K562 (cell line): Measurements from ENCODE around the gene NUDT22. TPM values are rescaled to one million over a fixed set of nuclear protein-coding genes. Genes with fewer than 3 reads are reported as not detected.
A peak's percentile ranks its signal among the peaks of the same experiment; 100 is the strongest.

Experiments used
- E2F3 ChIP-seq: fragments of 250-450 bp; sonication (Bioruptor Pico); IDR thresholded peaks from 2 replicates; pipeline ENCODE4 v1.4.0; 2020; ENCODE audit warnings: mild to moderate bottlenecking
- GABPA ChIP-seq: fragments of 200-800 bp; sonication (Bioruptor generic); conservative IDR thresholded peaks from 2 replicates; pipeline ENCODE4 v1.6.1; 2016; ENCODE audit warnings: low read depth, missing genetic modification characterization, missing compliant biosample characterization
- ILK ChIP-seq: fragments of 450-650 bp; IDR thresholded peaks from 2 replicates; pipeline ENCODE4 v1.6.1; 2016; ENCODE audit warnings: missing genetic modification characterization, low read depth, mild to moderate bottlenecking, missing compliant biosample characterization, moderate library complexity, borderline replicate concordance
- JUND ChIP-seq, 2 experiments: IDR thresholded peaks; 2 replicates in 1 of 2; 3 replicates in 1 of 2; pipeline ENCODE4 v1.6.1; 2011; ENCODE audit warnings: borderline replicate concordance in 2 of 2, low read depth in 2 of 2, low read length in 2 of 2, improper control_type of control experiment in 1 of 2, missing biosample characterization in 1 of 2, missing genetic modification characterization in 1 of 2, missing genetic modification reagents in 1 of 2
- KHSRP ChIP-seq: fragments of 450-650 bp; IDR thresholded peaks from 2 replicates; pipeline ENCODE4 v1.6.1; 2017
- KLF10 ChIP-seq: fragments of 250-450 bp; sonication (Bioruptor Pico); IDR thresholded peaks from 2 replicates; pipeline ENCODE4 v1.6.1; 2021; ENCODE audit warnings: matching md5 sums
- KLF13 ChIP-seq: fragments of 450-650 bp; IDR thresholded peaks from 2 replicates; pipeline ENCODE4 v1.6.1; 2016; ENCODE audit warnings: missing genetic modification characterization, low read depth, mild to moderate bottlenecking, missing compliant biosample characterization, moderate library complexity, borderline replicate concordance
- NCOA6 ChIP-seq: fragments of 450-650 bp; IDR thresholded peaks from 2 replicates; pipeline ENCODE4 v1.6.1; 2017; ENCODE audit warnings: mild to moderate bottlenecking
- SAFB ChIP-seq: fragments of 200-400 bp; formaldehyde crosslinking; IDR thresholded peaks from 2 replicates; pipeline ENCODE4 v1.6.1; 2017; ENCODE audit warnings: low read depth, low read length, borderline replicate concordance
- STAT5A ChIP-seq: IDR thresholded peaks from 2 replicates; pipeline ENCODE4 v1.6.1; 2012; ENCODE audit warnings: low read length, inconsistent platforms, borderline replicate concordance
- ZC3H8 ChIP-seq: fragments of 450-650 bp; IDR thresholded peaks from 2 replicates; pipeline ENCODE4 v1.6.1; 2017
- ZNF592 ChIP-seq: fragments of 450-650 bp; IDR thresholded peaks from 2 replicates; pipeline ENCODE4 v1.6.1; 2017; ENCODE audit warnings: antibody characterized with exemption, mild to moderate bottlenecking
- polyA plus RNA-seq, 8 experiments: library from polyadenylated mRNA; depleted of rRNA in 4 of 8; stranded (reverse) in 5 of 8; unstranded in 3 of 8; fragments of >200 nt; fragmentation: Nextera tagmentation in 2 of 8; fragmentation: Illumina TruSeq in 1 of 8; extraction: Ambion mirVana in 2 of 8; extraction: Trizol in 1 of 8; gene quantifications; 2 replicates each; pipeline versions ENCODE4 v1.2.1 to v1.2.3, GENCODE V29; 2011 to 2014; ENCODE audit warnings: inconsistent platforms in 1 of 8, missing spikeins in 1 of 8
- total RNA-seq, 7 experiments: library from RNA; depleted of rRNA in 6 of 7; stranded (reverse); fragments of >200 nt in 6 of 7; fragmentation: Illumina TruSeq in 2 of 7; extraction: Trizol in 2 of 7; gene quantifications; 2 replicates each; pipeline versions ENCODE4 v1.2.1 to v1.2.3, GENCODE V29; 2011 to 2021; ENCODE audit warnings: low replicate concordance in 1 of 7
- TF ChIP-seq, protein P1 (sequence below): fragments of 250-450 bp; sonication (Bioruptor Pico); IDR thresholded peaks from 2 replicates; pipeline ENCODE4 v1.5.0; 2021; ENCODE audit warnings: mild to moderate bottlenecking, moderate library complexity
- TF ChIP-seq, protein P2 (sequence below): sonication (generic); formaldehyde crosslinking; IDR thresholded peaks from 2 replicates; pipeline ENCODE4 v1.8.0; 2023; ENCODE audit warnings: missing genetic modification reagents, mild to moderate bottlenecking, borderline replicate concordance

NUDT22 gene
- total and polyA plus RNA-seq, 9 of the 15 experiments (the other 6 are each of a cell fraction or from before 2014, with no cell fraction given) = 6.3 to 92.6 (median 37.4) TPM

DNA sequence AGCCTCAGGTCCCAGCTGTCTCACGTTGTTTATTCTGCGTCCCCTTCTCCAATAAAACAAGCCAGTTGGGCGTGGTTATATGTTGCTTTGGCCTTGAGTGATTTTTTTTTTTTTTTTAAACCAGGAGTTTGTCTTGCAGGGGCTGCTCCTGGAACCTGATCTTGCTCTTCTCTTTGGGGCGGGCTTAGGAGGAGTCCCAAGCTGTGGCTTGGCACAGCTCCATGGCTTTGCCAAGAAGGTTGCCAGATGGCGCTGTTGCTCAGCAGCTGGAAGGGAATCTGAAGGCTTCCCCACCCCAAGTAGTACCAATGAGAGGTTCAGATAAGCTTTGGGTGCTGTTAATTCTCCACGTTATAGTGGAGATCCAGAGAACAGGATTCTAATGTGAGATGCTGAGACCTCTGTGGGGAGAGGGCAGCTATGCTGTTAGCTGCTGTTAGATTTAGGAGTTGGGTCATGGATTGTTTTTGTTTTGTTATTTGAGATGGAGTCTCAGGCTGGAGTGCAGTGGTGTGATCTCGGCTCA, 21.5 kb upstream of the NUDT22 start (continued):
- TF ChIP-seq, protein P1, sequence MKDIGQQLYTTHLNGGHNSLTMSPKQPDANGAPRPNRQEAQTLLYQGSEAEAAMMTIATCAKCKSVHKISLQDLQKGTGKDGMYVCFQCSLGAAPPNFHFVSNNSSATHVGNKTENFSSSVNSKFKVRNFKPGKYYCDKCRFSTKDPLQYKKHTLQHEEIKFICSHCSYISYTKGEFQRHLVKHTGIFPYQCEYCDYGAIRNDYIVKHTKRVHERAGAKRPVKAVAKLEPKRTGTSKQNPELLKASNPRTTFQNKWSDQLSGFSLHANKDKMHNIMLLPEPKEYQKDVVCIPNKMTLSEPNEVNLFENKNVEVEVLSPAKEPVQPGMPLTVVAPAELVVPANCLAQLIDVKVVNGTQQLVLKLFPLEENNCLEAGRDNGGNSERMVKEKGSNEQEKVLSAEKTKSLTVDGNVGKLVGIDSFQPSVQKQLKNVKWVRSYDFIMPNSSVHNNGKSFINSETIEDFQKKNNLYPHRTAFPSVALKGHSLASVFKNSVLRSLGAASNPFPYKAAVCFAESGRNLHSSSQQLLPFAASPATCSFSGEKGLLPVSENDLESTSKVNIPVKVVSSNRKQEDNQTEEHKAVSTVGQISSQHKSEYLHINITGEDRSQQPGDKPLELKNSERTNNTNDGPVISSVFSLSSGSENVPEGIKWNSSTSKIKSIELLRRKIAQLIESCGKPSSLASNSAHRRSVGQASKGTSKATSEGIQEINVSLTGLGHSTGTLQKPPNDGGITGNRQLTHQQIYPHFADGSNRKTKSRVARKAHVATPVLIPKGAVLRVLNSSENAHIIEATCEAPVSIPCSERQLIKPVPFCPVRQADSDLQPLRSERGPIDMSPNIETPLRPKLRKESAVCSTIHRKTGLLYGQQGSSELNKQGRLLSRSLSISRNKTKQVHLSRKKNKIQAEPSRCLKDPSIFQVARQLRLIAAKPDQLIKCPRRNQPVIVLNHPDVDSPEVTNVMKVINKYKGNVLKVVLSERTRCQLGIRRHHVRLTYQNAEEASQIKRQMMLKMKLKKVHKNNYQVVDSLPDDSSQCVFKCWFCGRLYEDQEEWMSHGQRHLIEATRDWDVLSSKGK (CRISPR knock-in tag) = no peak
- no peak for TF ChIP-seq E2F3 (CRISPR knock-in tag)
- TF ChIP-seq STAT5A = peak; percentile 22; the same call in 1 of the 2 replicates
- no peak for TF ChIP-seq ILK (tag)
- TF ChIP-seq, protein P2, sequence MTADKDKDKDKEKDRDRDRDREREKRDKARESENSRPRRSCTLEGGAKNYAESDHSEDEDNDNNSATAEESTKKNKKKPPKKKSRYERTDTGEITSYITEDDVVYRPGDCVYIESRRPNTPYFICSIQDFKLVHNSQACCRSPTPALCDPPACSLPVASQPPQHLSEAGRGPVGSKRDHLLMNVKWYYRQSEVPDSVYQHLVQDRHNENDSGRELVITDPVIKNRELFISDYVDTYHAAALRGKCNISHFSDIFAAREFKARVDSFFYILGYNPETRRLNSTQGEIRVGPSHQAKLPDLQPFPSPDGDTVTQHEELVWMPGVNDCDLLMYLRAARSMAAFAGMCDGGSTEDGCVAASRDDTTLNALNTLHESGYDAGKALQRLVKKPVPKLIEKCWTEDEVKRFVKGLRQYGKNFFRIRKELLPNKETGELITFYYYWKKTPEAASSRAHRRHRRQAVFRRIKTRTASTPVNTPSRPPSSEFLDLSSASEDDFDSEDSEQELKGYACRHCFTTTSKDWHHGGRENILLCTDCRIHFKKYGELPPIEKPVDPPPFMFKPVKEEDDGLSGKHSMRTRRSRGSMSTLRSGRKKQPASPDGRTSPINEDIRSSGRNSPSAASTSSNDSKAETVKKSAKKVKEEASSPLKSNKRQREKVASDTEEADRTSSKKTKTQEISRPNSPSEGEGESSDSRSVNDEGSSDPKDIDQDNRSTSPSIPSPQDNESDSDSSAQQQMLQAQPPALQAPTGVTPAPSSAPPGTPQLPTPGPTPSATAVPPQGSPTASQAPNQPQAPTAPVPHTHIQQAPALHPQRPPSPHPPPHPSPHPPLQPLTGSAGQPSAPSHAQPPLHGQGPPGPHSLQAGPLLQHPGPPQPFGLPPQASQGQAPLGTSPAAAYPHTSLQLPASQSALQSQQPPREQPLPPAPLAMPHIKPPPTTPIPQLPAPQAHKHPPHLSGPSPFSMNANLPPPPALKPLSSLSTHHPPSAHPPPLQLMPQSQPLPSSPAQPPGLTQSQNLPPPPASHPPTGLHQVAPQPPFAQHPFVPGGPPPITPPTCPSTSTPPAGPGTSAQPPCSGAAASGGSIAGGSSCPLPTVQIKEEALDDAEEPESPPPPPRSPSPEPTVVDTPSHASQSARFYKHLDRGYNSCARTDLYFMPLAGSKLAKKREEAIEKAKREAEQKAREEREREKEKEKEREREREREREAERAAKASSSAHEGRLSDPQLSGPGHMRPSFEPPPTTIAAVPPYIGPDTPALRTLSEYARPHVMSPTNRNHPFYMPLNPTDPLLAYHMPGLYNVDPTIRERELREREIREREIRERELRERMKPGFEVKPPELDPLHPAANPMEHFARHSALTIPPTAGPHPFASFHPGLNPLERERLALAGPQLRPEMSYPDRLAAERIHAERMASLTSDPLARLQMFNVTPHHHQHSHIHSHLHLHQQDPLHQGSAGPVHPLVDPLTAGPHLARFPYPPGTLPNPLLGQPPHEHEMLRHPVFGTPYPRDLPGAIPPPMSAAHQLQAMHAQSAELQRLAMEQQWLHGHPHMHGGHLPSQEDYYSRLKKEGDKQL = no peak
- no peak for TF ChIP-seq KLF13 (tag)
- no peak for TF ChIP-seq SAFB
- peak; percentile 61; the same call in 1 of the 2 replicates for TF ChIP-seq ZNF592
- TF ChIP-seq KHSRP = no peak
- no peak for TF ChIP-seq ZC3H8
- TF ChIP-seq JUND (IDR thresholded peaks at IDR 0.05; ENCODE audit: borderline replicate concordance, low read depth, low read length) = peak; percentile 73
- peak; percentile 27; the same call in 1 of the 3 replicates for TF ChIP-seq JUND (tag; IDR thresholded peaks at IDR 0.05; ENCODE audit: borderline replicate concordance, low read depth, low read length)
- no peak for TF ChIP-seq KLF10 (CRISPR knock-in tag)
- TF ChIP-seq NCOA6 = no peak
- no peak for TF ChIP-seq GABPA
